ENCODE measurements around the gene NGLY1.

The NGLY1 gene

GRCh38 chr3:25783661-25784512 is 644 bp upstream of the NGLY1 start:
- no peak for DNase-seq

GRCh38 chr3:25782636-25782937 is 656 bp downstream of the NGLY1 start:
- no peak for DNase-seq

GRCh38 chr3:25781758-25782594 is 1.3 kb downstream of the NGLY1 start:
- no peak for DNase-seq

- no peak for DNase-seq
These were observed 2.0 kb downstream of the NGLY1 start for GRCh38 chr3:25781145-25781757.

GRCh38 chr3:25780618-25781017 is 2.6 kb downstream of the NGLY1 start:
- DNase-seq: no peak

- DNase-seq: no peak
These were observed 7.3 kb downstream of the NGLY1 start for GRCh38 chr3:25775936-25776335.

- no peak for DNase-seq
These were observed 14.4 kb downstream of the NGLY1 start for GRCh38 chr3:25768851-25769250.

GRCh38 chr3:25751725-25752124 is 31.5 kb downstream of the NGLY1 start:
- no peak for DNase-seq

GRCh38 chr3:25751048-25751447 is 32.2 kb downstream of the NGLY1 start:
- no peak for DNase-seq

GRCh38 chr3:25749031-25749581 is 34.1 kb downstream of the NGLY1 start:
- no peak for DNase-seq

- DNase-seq: no peak
These were observed 35.1 kb downstream of the NGLY1 start for GRCh38 chr3:25748189-25748588.

GRCh38 chr3:25747033-25747432 is 36.2 kb downstream of the NGLY1 start:
- no peak for DNase-seq

- no peak for DNase-seq
These were observed 38.8 kb downstream of the NGLY1 start for GRCh38 chr3:25744470-25744869.

GRCh38 chr3:25728101-25728500 is 55.1 kb downstream of the NGLY1 start:
- DNase-seq: no peak

GRCh38 chr3:25727316-25727715 is 55.9 kb downstream of the NGLY1 start:
- DNase-seq: no peak

GRCh38 chr3:25725810-25726209 is 57.4 kb downstream of the NGLY1 start:
- no peak for DNase-seq

- no peak for DNase-seq
These were observed 58.1 kb downstream of the NGLY1 start for GRCh38 chr3:25724948-25725645.

GRCh38 chr3:25723802-25724201 is 59.4 kb downstream of the NGLY1 start:
- DNase-seq: no peak

GRCh38 chr3:25719321-25719720 is 63.9 kb downstream of the NGLY1 start:
- DNase-seq: no peak

- no peak for DNase-seq
These were observed 69.8 kb downstream of the NGLY1 start for GRCh38 chr3:25713341-25713985.

- DNase-seq: no peak
These were observed 72.2 kb downstream of the NGLY1 start for GRCh38 chr3:25711090-25711489.

GRCh38 chr3:25708036-25708435 is 75.2 kb downstream of the NGLY1 start:
- no peak for DNase-seq
